GM23248 (cell line): ENCODE data around the gene SP3. TPM values are rescaled to one million over a fixed set of nuclear protein-coding genes. Genes with fewer than 3 reads are reported as not detected.

ENCODE experiments used
- DNase-seq: peaks from one replicate; pipeline ENCODE4 v3.0.0-alpha.2; 2015
- H2AFZ ChIP-seq: fragments of 200-600 bp; sonication (generic); 2 replicates; pipeline ENCODE4 v1.6.1; 2016; ENCODE audit warnings: antibody characterized with exemption
- H3F3A ChIP-seq: fragments of 200-600 bp; sonication (generic); 2 replicates; pipeline ENCODE4 v1.6.1; 2016; ENCODE audit warnings: mild to moderate bottlenecking, antibody characterized with exemption, mixed run types; ENCODE audit not compliant: insufficient read depth
- H3K27ac ChIP-seq: fragments of 200-600 bp; sonication (generic); 2 replicates; pipeline ENCODE4 v1.5.1; 2016; ENCODE audit warnings: mild to moderate bottlenecking
- H3K27me3 ChIP-seq: fragments of 200-600 bp; sonication (generic); replicated peaks from 2 replicates; pipeline ENCODE4 v1.6.1; 2016; ENCODE audit warnings: mild to moderate bottlenecking; ENCODE audit not compliant: insufficient read depth
- H3K36me3 ChIP-seq: fragments of 200-600 bp; sonication (generic); 2 replicates; pipeline ENCODE4 v1.6.1; 2016; ENCODE audit warnings: low read depth, mild to moderate bottlenecking
- H3K4me1 ChIP-seq: fragments of 200-600 bp; sonication (generic); 2 replicates; pipeline ENCODE4 v1.6.1; 2016; ENCODE audit warnings: mild to moderate bottlenecking; ENCODE audit not compliant: insufficient read depth
- H3K4me2 ChIP-seq: fragments of 200-600 bp; sonication (generic); one replicate; pipeline ENCODE4 v1.6.1; 2016; ENCODE audit warnings: mild to moderate bottlenecking; ENCODE audit not compliant: unreplicated experiment
- H3K4me3 ChIP-seq: fragments of 200-600 bp; sonication (generic); 2 replicates; pipeline ENCODE4 v1.5.1; 2016; ENCODE audit warnings: mild to moderate bottlenecking
- H3K79me2 ChIP-seq: fragments of 200-600 bp; sonication (generic); 2 replicates; pipeline ENCODE4 v1.6.1; 2016; ENCODE audit warnings: mild to moderate bottlenecking; ENCODE audit not compliant: insufficient read depth
- H3K9ac ChIP-seq: fragments of 200-600 bp; sonication (generic); 2 replicates; pipeline ENCODE4 v1.6.1; 2016; ENCODE audit warnings: mild to moderate bottlenecking
- H3K9me2 ChIP-seq: fragments of 200-600 bp; sonication (generic); 2 replicates; pipeline ENCODE4 v1.6.1; 2016; ENCODE audit warnings: mixed run types, mild to moderate bottlenecking, moderate library complexity; ENCODE audit not compliant: insufficient read depth
- H3K9me3 ChIP-seq: fragments of 200-600 bp; sonication (generic); one replicate; pipeline ENCODE4 v1.6.1; 2017; ENCODE audit warnings: low read depth
- H4K20me1 ChIP-seq: fragments of 200-600 bp; sonication (generic); 2 replicates; pipeline ENCODE4 v1.6.0; 2016; ENCODE audit not compliant: insufficient read depth
- EZH2 ChIP-seq: fragments of 200-600 bp; sonication (generic); IDR thresholded peaks from 2 replicates; pipeline ENCODE4 v1.6.1; 2018; ENCODE audit warnings: antibody characterized with exemption, mild to moderate bottlenecking; ENCODE audit not compliant: insufficient read depth, poor library complexity, severe bottlenecking
- EZH2phosphoT487 ChIP-seq: fragments of 200-600 bp; sonication (generic); IDR thresholded peaks from 2 replicates; pipeline ENCODE4 v1.6.1; 2018; ENCODE audit warnings: antibody characterized with exemption, moderate library complexity, mild to moderate bottlenecking, low read depth; ENCODE audit not compliant: insufficient read depth
- WGBS, 2 experiments: methylation state at CpG; one replicate each; pipeline ENCODE4 v1.1.6; 2015 to 2017; ENCODE audit warnings: low lambda C conversion rate in 2 of 2, low coverage in 1 of 2; ENCODE audit errors: missing lambda C conversion rate in 2 of 2; 5-methylcytosine and 5-hydroxymethylcytosine counted together
- in situ Hi-C: fragments of 300-500 bp; cut with MboI; formaldehyde crosslinking; loops from 2 replicates; pipeline ENCODE4 v1.15.0; 2020
- polyA plus RNA-seq: library from polyadenylated mRNA; unstranded; fragments of >200 nt; fragmentation: Nextera tagmentation; extraction: Ambion mirVana; gene quantifications from 2 replicates; pipeline ENCODE4 v1.2.1, GENCODE V29; 2016
- total RNA-seq: library from RNA; depleted of rRNA; stranded (reverse); fragments of >200 nt; shearing (Covaris generic); gene quantifications from 2 replicates; pipeline ENCODE4 v1.2.3, GENCODE V29; 2014

Gene SP3
- total and polyA plus RNA-seq, 2 experiments from 2014 or later = 27.7 to 78.8 TPM

GRCh38 chr2:174003720-174004695 is 38.8 kb upstream of the SP3 start:
- Histone ChIP-seq H3K36me3 (no peaks in the 10 kb centered on the region), H4K20me1 (no peaks in the 10 kb centered on the region), H3K9me3 (no peaks in the 10 kb centered on the region), H3K4me3 (no peak overlapping the region), H3F3A (peaks cover 18% of the 10 kb centered on the region), H3K79me2 (no peaks in the 10 kb centered on the region), H3K27me3 (no peaks in the 10 kb centered on the region), H3K4me2 (peak overlapping the region; percentile 67), H2AFZ (no peak overlapping the region), H3K9ac (no peak overlapping the region), H3K9me2 (no peaks in the 10 kb centered on the region), H3K27ac (no peak overlapping the region), H3K4me1 (peaks cover 14% of the 10 kb centered on the region)
- in situ Hi-C loops = no loop called here
- TF ChIP-seq EZH2phosphoT487 (no peak), EZH2 (no peak)
- no peak for DNase-seq
- 77 to 82% methylated on average over 13 of the region's 13 CpGs for WGBS, 2 experiments

- H2AFZ ChIP-seq = no peak overlapping the region
- no peak overlapping the region for H3K9ac ChIP-seq
Observed at GRCh38 chr2:174002679-174003078, 37.5 kb upstream of the SP3 start.

GRCh38 chr2:174001107-174001506 is 35.9 kb upstream of the SP3 start:
- no peak overlapping the region for H3K4me2 ChIP-seq
- no peaks in the 10 kb centered on the region for H3K9me2 ChIP-seq
- no peaks in the 10 kb centered on the region for H4K20me1 ChIP-seq
- DNase-seq = no peak
- in situ Hi-C loops = no loop called here
- H3K27me3 ChIP-seq = no peaks in the 10 kb centered on the region
- no peaks in the 10 kb centered on the region for H3K9me3 ChIP-seq
- H3K4me1 ChIP-seq = peaks cover 14% of the 10 kb centered on the region
- H3F3A ChIP-seq = peaks cover 18% of the 10 kb centered on the region
- no peak overlapping the region for H3K4me3 ChIP-seq
- no peak overlapping the region for H2AFZ ChIP-seq
- H3K27ac ChIP-seq = no peak overlapping the region
- WGBS, 2 experiments = 7 to 12% methylated on average over 2 of the region's 2 CpGs
- no peak for TF ChIP-seq EZH2
- TF ChIP-seq EZH2phosphoT487 = no peak
- H3K36me3 ChIP-seq = no peaks in the 10 kb centered on the region
- H3K79me2 ChIP-seq = no peaks in the 10 kb centered on the region
- H3K9ac ChIP-seq = no peak overlapping the region

More at GRCh38 chr2:174002679-174003078, 37.5 kb upstream of the SP3 start:
- no peak for DNase-seq
- Histone ChIP-seq H4K20me1 (no peaks in the 10 kb centered on the region), H3K9me3 (no peaks in the 10 kb centered on the region), H3K9me2 (no peaks in the 10 kb centered on the region), H3K4me2 (no peak overlapping the region), H3K27me3 (no peaks in the 10 kb centered on the region), H3F3A (peaks cover 18% of the 10 kb centered on the region), H3K79me2 (no peaks in the 10 kb centered on the region), H3K27ac (no peak overlapping the region), H3K36me3 (no peaks in the 10 kb centered on the region), H3K4me3 (no peak overlapping the region), H3K4me1 (peaks cover 14% of the 10 kb centered on the region)
- in situ Hi-C loops = no loop called here
- TF ChIP-seq EZH2 = no peak
- no peak for TF ChIP-seq EZH2phosphoT487
- WGBS, 2 experiments = 93% methylated on average over 5 of the region's 5 CpGs

- WGBS, 2 experiments = 37 to 39% methylated on average over 2 of the region's 2 CpGs
- in situ Hi-C loops = no loop called here
- Histone ChIP-seq H3K27me3 (no peaks in the 10 kb centered on the region), H3K27ac (no peak overlapping the region), H3F3A (peaks cover 5% of the 10 kb centered on the region), H4K20me1 (no peaks in the 10 kb centered on the region), H3K4me1 (peaks cover 3% of the 10 kb centered on the region), H3K9ac (no peak overlapping the region), H3K9me3 (no peaks in the 10 kb centered on the region), H3K9me2 (no peaks in the 10 kb centered on the region), H3K4me3 (no peak overlapping the region), H3K79me2 (no peaks in the 10 kb centered on the region), H3K36me3 (no peaks in the 10 kb centered on the region), H2AFZ (no peak overlapping the region), H3K4me2 (no peak overlapping the region)
- no peak for TF ChIP-seq EZH2phosphoT487
- no peak for TF ChIP-seq EZH2
- no peak for DNase-seq
Observed at GRCh38 chr2:173999724-174000123, 34.6 kb upstream of the SP3 start.
